ENCODE data around the gene PLXDC2.

The PLXDC2 gene

DNA sequence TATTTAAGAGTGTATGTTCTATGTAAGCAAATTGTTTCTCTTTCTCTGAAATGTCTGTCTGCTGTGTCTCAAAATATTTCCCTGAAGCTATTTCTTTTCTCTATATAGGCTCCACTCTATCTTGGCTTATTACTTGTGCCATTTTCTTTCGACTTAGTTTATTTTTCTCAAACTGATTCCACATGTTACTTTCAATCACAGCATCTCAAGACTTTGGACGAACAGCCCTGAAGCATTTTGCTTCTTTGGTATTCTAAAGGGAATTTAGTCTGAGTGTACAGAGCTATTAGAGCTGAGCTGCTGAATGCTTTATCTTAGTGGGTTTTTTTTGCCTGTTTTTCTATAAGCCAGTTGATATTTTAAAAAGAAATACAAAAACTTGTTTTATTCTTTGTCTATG lies 95.7 kb downstream of the PLXDC2 start:
- DNase-seq (ENCODE audit: low spot score) = no peak

DNA sequence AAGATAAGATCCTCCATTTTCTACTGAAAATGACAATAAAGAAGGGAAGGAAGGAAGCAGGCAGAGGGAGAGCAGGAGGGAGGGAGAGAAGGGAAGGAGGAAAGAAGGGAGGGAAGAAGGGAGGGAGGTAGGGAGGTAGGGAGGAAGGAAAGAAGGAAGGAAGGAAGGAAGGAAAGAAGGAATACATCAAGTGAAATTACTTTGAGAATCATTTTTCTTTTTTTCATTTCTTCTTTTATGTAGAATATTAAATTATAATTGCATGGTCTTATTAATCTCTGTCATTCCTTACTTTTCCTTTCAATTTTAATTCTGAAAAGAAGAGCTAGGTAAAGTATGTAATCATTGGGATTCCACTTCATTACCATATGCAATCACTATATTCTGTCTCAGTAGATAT lies 97.8 kb downstream of the PLXDC2 start:
- no peak for DNase-seq (ENCODE audit: low spot score)

DNA sequence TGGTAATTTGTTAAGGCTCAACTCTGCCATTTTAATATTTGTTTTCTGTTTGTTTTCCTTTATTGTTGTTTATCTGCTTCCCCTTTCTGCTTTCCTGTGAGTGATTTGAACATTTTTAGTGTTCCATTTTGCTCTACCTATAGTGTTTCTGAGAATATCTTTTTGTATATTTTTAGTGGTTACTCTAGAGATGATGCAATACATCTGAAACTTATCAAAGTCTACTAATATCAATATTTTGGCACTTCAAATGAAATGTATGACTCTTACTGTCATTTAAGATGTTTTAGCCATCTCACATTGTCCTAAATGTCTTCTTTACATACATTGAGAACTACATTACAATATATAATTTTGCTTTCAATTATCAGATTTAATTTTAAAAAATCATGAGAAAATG lies 98.9 kb downstream of the PLXDC2 start:
- DNase-seq (ENCODE audit: low spot score) = no peak

DNA sequence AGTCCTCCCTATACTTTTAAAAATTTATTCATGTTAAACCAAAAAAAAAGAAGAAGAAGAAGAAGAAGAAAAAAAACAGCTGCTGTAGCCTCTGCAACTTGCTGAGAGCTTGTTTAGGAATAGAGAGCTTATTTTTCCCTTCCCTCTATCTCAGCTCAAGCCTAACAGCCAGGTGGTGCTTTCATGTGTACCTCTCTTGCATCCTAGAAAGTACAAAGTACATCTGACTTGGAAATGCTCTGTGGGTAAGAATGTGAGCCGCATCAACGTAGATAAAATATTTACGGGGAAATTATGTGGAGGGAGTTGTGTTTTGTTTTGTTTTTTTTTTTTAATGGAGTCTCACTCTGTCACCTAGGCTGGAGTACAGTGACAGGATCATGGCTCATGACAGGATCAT lies 99.6 kb downstream of the PLXDC2 start:
- no peak for DNase-seq (ENCODE audit: low spot score)

DNA sequence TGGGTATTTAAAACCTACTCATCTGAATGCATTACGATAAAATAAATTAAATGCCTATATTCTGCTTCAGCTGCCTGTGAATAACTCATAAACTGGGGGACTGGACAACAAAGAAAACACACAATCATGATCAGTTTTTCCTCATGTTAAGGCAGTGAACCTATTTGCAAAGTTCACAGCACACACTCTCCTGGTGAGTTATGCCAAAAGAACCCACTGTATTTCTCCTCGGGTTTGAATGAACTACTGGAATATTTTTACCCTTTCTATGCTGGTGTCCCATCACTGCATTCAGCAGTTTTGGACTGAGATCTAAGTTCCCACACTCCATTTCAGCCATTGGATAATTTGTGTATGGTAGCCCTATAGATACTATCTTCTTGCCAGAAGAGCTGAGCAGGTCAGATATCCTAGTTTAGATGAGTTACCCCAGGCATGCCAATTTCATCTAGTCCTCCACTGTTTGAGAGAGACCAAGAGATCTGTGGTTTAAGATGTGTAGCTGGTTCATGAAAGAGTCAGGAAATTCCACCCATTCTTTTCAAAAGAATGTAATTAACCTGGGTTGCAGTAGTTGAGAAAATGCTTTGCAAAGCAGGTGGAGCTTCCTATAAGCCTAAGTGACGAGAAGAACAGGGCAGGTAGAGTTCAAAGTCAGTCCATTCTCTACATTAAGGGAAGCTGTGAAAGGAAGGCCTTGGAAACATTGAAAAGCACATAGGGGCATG lies 101.7 kb downstream of the PLXDC2 start:
- no peak for DNase-seq (ENCODE audit: low spot score)

DNA sequence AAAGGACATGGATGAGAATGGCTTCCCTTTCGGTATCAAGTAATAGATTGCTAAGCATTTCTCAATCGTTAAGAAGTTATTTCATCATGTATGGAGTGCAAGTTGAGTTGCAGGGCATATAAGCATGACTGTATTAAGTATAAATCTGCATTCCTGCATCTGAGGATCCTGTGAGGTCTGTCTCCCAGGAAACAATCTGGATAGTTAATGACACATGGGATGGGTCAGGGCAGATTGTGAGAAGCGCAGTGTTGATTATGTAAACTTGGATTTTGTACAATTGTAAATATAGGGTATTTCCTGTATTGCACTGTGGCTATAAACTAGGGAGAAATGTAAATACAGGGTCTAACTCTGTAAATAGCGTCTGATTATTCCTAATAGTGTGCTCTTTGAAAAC lies 102.6 kb downstream of the PLXDC2 start:
- DNase-seq (ENCODE audit: low spot score) = no peak

DNA sequence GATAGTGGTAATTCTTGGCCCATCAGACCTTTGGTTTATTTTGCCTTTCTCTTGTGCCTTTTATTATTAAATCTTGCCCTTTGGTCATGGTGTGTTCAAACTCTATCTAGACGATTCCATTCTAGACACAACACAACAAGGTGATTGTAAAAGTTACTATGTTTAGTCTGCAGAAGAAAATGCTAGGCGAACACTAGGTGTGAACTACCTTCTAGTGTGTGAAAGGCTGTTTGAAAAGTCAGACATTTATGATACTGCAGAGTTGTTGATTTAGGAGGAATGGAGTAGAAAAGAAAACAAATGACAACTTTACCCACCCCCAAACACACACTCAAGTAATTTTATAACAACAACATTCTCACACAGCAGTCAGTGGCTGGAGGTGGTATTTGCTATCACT lies 103.4 kb downstream of the PLXDC2 start:
- DNase-seq (ENCODE audit: low spot score) = no peak

DNA sequence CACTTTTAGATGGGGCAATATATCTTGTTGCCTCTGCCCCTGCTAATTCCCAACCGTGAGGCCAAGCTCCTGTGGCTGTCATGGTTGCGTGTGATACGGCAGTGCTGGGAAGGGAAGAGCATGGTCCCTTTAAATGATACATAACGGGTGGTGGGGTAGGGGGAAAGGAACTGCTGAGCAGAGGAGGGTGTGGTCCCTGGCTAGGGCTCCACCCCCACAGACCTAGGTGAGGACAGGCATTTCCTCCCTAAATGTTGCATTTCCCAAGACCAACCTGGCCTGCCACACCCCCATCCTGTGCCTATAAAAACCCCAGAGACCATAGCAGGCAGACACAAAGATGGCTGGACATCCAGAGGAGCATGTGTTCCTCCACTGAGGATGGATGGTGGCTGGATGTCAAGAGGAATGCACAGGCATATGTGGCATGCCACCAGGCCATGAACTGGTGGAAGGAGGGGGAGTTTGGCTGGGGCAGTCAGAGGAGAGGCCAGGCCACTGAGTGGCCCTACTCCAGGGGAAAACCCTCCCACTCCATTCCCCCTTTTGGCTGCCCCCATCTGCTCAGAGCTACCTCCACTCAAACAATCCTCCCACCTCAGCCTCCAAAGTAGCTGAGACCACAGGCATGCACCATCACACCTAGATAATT lies 104.0 kb downstream of the PLXDC2 start:
- DNase-seq (ENCODE audit: low spot score) = no peak

DNA sequence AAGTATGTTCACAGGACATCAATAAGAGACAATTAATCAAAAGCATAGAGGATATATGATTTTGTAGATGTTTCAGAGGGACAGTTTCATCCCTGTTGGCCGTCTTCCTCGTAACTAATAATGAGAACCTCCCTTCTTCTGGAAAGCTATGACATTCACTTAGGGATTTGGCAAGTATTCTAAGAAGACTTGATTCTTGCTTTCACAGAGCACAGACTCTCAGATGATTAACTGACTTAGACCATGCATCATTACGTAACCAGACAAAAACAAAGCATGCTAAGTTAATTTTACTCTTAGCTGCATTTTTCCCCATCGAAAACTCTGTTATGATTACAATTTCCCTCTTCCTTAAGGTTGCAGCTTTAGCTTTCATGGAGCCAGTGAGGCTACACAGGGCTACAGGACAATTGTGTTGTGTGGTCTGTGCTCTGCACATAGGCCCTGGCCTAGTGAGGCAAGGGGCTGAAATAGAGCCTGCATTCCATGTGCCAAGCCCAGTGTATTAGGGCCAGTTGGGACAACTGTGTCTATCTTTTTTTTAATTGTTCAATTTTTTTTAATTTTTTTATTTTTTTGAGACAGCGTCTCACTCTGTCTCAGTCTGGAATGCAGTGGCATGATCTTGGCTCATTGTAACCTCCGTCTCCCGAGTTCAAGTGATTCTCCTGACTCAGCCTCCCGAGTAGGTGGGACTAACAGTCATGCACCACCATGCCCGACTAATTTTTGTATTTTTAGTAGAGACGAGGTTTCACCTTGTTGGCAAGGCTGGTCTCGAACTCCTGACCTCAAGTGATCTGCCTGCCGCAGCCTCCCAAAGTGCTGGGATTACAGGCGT lies 105.3 kb downstream of the PLXDC2 start:
- DNase-seq (ENCODE audit: low spot score) = no peak

DNA sequence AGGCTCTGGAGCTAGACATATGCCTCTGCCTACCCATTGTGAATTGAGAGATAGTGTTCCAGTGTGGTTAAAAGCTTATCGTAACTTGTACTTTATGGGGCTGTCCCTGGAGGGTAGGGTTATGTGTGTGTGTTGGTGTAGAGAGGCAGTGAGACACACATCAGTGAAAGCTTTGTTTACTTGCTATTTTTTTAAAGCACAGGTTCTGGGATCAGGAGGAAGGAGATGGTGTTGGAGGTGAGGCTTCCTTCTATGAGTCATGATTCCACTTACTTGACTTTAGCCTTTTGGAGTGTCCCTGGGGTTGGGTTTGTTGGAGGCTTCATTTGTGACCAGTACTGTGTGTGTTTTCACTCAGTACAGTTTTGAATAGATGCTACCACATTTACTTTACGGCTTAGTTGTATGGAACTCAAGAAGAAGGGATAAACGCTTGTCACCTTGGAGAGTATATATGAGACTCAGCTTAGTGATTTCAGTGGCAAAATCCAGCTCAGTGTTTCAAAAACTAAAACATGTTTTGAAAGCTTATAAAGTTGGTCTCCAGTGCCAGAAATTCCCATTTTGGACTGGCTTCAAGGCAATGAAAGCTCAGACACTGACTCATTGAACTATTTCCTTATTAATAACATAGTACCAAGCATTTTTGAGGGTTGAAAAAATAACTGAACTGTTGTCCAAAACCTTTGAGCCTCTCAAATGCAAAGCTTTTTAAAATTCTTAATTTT lies 106.2 kb downstream of the PLXDC2 start:
- no peak for DNase-seq (ENCODE audit: low spot score)

DNA sequence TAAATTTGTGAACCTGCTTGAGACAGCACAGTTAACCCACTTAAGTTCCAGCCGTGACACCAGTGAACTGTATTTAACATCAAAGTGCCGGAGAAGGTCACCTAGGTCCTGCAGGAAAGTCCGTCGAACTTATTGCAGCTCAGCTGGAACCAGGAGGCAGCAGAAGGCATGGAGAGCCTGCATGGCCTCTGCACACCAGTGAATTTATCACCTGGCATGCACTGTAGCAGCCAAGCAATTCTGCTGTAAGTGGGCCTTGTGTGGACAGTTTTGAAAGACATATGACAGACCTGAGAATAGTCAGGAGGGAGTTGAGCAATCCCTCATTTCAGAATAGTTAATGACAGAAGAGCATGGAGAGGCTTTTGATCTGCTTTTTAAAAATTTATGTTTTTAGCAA lies 108.8 kb downstream of the PLXDC2 start:
- no peak for DNase-seq (ENCODE audit: low spot score)

DNA sequence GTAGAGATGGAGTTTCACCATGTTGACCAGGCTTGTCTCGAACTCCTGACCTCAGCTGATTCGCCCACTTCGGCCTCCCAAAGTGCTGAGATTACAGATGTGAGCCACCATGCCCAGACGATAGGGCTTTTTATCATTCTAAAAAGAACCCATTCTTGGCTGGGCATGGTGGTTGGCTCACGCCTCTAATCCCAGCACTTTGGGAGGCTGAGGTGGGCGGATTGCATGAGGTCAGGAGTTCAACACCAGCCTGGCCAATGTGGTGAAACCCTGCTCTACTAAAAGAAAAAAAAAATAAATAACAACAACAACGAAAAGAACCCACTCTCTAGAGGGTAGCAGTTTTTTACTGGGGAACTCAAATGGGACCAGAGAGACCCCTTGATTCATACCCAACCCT lies 112.7 kb downstream of the PLXDC2 start:
- no peak for DNase-seq (ENCODE audit: low spot score)

DNA sequence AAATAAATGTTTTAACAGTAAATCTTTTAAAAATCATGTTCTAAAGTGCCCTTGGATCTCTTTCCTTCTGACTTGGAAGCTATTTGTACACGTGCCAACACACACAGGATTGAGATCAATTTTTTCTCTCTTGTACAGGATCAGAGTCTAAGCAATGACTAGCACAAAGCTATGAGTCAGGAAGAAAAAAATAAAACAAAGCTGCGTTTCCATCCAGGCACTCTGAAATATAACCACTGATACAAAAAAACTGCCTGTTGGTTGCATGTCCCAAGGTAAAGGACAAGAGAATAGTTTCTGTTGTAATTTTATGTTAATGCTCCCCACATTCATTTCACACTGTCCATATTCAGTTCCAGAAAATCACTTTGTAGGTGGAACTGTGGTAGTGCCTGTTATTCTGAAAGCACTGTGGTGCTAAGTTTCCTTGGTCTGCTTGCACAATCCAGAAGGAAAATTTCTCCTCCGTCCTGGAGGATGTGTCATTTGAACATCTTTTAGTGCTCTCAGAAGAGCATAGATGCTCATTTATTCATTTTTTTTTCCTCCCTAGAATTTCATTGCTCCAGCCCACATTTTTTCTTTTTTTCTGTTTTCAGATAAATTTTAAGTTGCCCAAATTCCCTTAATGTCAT lies 113.4 kb downstream of the PLXDC2 start:
- DNase-seq (ENCODE audit: low spot score) = no peak

DNA sequence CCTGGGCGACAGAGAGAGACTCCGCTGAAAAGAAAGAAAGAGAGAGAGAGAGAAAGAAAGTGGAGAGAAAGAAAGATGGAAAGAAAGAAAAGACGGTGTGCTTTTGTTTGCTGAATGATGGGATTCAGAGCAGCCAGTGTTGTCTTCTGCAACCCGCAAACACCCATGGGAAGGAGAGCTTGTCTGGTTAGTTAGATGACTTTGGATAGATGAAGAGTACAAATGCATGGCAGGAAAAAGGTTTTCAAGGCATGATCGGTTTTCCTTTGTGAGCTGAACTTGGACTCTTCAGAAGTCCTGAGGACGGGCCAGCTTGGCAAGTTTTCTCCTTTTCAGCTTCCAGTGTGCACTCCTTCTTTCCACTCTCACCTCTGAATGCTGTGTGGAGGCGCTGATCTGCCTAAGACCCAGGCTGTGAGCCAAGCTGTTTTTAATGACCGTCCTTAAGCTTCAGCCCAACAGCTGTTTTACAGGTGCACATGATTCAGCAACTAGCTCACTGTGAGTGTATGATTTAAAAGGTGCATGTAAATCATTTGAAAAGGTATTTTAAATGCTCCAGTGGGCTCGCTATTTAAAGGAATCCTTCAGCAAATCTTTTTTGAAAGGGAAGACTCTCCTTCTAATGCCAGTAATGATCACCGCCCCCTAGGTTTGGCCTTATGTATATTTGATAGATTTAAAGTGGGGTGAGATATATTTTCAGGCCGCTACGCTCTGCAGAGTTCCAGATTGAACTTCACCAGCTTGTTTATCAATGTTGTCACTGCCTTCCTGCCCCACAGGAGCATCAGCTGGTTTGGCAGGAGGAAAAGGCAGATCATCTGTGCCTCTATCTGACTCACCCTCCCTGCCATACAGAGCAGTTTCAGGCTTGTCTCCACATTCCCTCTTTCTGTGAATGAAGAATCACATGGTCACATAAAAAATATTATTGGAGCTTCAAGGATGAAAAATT lies 115.0 kb downstream of the PLXDC2 start:
- peak; percentile 23 for DNase-seq (ENCODE audit: low spot score)

DNA sequence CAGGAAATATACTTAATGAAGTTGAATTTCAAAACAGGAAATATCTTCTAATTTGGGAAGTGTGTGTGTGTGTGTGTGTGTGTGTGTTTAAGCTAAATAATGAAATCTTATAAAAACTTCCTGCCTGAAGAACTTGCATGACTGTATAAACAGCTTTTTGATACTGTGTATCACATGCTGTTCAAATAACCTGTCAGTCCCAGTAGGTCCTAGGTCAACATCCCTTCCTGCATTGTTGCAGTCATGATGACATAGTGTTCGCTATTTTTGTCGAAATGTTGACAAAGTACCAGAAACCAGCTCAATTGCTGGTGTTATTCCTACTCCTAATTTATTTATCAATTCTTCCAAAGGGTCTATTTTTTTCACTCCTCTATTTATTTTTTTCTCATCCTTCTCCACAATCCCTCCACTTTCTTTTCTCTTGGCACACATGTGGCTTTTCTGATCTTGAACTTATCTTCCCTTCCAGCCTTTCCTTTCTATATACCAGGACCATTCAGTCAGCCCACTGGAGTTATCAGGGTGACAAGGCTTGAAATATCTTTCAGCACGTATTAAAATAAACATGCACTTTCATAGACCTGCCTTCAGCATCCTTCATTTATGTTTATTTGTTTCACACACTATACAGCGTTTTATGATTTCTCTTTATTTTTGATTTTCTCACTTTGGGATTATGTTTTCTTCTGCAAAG lies 115.8 kb downstream of the PLXDC2 start:
- no peak for DNase-seq (ENCODE audit: low spot score)

DNA sequence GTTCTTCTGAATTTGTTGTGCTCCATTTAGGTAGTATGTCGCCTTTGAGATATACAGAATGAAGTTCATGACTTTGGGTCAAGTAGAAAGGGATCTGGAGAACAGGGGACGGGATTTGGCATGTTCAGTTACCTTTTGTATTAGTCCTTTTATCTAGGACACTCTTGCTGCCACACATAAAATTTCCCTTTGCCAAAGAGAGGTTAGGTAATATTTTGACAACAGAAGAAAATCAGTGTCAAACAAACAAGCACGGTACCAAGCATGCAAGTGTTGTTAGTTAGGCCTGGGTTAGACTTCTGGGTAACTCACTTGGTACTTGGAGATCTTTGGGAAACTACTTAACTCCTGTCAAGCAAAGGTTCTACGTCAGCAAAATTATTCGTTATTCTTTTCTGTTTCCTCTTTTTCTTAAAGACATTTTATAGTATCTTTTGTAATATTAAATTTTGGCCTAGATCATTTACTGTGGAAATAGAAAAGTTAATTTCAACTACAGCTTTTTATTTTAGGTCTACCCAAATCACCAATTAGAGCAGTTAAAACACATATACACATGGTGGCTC lies 116.7 kb downstream of the PLXDC2 start:
- no peak for DNase-seq (ENCODE audit: low spot score)

DNA sequence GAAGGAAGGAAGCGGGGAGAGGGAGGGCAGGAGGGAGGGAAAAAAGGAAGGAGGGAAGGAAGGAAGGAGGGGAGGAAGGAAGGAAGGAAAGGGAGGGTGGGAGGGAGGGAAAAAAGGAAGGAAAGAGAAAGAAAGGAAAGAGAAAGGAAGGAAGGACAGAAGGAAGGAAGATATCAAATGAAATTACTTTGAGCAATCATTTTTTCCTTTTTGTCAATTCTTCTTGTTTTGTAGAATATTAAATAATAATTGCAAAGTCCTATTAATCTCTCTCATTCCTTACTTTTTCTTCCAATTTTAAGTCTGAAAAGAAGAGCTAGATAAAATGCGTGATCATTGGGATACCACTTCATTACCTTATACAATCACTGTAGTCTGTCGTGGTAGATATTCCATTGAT lies 117.5 kb downstream of the PLXDC2 start:
- DNase-seq (ENCODE audit: low spot score) = no peak

DNA sequence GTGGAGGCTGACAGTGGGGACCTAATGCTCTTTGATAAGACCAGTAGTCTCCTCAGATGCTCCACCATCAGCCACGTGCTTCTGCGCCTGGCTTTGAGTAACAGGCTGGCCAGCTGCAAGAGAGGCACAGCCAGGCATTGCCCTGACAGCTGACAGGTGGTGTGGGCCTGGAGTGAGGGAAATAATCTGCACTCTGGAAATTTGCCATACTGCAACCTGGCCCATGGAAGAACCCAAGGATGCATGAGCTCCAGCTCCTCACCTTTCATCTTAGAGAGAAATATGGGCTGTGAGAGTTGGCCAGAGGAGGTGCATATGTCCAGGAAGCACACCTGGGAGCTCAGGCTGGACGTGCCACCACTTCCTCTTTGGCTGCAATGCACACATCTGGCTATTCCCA lies 118.9 kb downstream of the PLXDC2 start:
- no peak for DNase-seq (ENCODE audit: low spot score)

DNA sequence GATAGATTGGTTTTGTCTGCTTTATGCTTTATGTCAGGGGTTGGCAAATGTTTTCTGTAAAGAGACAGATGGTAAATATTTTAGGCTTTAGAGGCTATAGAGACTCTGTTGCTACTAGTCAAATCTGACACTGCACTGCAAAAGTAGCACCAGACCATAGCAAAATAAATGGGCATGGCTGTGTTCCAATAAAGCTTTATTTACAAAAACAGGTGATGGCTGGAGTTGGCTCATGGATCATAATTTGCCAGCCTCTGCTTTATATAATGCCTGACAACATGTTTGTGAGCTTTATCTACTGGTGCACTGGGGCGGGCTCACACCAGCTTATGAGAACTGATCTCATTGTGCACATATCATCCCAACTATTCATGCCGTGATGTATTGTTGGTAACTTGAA lies 120.1 kb downstream of the PLXDC2 start:
- no peak for DNase-seq (ENCODE audit: low spot score)

DNA sequence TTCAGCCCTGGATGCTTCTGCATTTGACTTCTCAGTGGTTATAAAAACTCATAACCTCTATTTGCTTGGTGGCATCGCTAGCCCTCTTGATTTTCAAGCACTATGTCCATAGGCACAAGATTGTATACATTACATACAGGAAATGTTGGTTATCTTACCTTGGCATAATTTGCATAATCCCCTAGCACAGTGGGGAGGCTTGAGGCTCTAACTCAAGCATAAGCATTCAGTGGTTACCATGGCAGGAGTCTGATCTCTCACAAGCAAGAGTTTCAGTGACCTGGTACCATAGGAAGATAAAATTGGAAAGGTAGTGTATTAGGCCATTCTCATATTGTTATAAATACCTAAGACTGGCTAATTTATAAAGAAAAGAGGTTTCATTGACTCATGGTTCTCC lies 121.8 kb downstream of the PLXDC2 start:
- DNase-seq (ENCODE audit: low spot score) = no peak

Data from putamen (tissue), 1 donor.